RWPE2 (cell line): ENCODE results near the gene TMUB2.

Source experiments
- ATAC-seq: fragments of 200-7000 bp; cut with Tn5 transposase; 3 replicates; pipeline ENCODE4 v1.9.1; 2021; ENCODE audit warnings: low read depth
- DNase-seq: peaks from one replicate; pipeline ENCODE4 v3.0.0-alpha.2; 2020; ENCODE audit warnings: low spot score
- H3K27ac ChIP-seq: fragments of 450-650 bp; 2 replicates; pipeline ENCODE4 v1.5.1; 2017; ENCODE audit warnings: mild to moderate bottlenecking; ENCODE audit not compliant: poor library complexity, severe bottlenecking
- H3K27me3 ChIP-seq: fragments of 250-450 bp; sonication (Bioruptor Pico); 2 replicates; pipeline ENCODE4 v1.5.1; 2021; ENCODE audit warnings: mild to moderate bottlenecking, moderate library complexity; ENCODE audit not compliant: insufficient read depth, poor library complexity, severe bottlenecking
- H3K36me3 ChIP-seq: fragments of 250-450 bp; sonication (Bioruptor Pico); 2 replicates; pipeline ENCODE4 v1.5.1; 2020; ENCODE audit warnings: low read depth, mild to moderate bottlenecking, moderate library complexity
- H3K4me1 ChIP-seq: fragments of 250-450 bp; sonication (Bioruptor Pico); 2 replicates; pipeline ENCODE4 v1.5.1; 2021; ENCODE audit warnings: mild to moderate bottlenecking, moderate library complexity; ENCODE audit not compliant: insufficient read depth, poor library complexity, severe bottlenecking
- H3K4me3 ChIP-seq: fragments of 250-450 bp; sonication (Bioruptor Pico); 2 replicates; pipeline ENCODE4 v1.5.1; 2021; ENCODE audit warnings: mild to moderate bottlenecking, moderate library complexity; ENCODE audit not compliant: severe bottlenecking
- H3K9me3 ChIP-seq: fragments of 250-450 bp; sonication (Bioruptor Pico); 2 replicates; pipeline ENCODE4 v1.5.1; 2021; ENCODE audit warnings: mild to moderate bottlenecking, moderate library complexity; ENCODE audit not compliant: severe bottlenecking
- TF ChIP-seq, protein P1 (sequence below): fragments of 450-650 bp; IDR thresholded peaks from one replicate; pipeline ENCODE4 v1.5.1; 2017; ENCODE audit warnings: mild to moderate bottlenecking, moderate library complexity; ENCODE audit not compliant: poor library complexity, severe bottlenecking

TMUB2 gene

DNA sequence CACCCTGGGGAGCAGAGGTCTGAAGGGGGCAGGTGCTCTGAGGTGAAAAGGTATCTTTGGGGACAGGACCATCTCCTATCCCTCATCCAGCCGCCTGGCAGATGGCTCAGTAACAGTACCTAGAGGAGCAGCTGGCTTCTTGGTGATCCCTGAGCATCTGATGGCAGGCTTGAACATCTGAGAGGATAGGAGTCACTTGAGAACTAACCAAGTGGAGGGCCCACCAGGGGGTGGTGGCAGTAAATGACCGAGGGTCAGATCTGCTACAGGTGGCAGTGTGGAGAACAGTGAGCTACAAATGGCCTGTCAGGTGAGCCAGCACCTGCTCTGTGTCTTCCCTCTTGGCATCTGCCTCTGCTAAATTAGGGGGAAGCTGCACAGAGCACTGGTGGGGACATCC, 31.3 kb upstream of the TMUB2 start:
- H3K4me3 ChIP-seq: no peak overlapping the region
- no peak overlapping the region for H3K27ac ChIP-seq
- H3K27me3 ChIP-seq: no peaks in the 10 kb centered on the region
- TF ChIP-seq, protein P1, sequence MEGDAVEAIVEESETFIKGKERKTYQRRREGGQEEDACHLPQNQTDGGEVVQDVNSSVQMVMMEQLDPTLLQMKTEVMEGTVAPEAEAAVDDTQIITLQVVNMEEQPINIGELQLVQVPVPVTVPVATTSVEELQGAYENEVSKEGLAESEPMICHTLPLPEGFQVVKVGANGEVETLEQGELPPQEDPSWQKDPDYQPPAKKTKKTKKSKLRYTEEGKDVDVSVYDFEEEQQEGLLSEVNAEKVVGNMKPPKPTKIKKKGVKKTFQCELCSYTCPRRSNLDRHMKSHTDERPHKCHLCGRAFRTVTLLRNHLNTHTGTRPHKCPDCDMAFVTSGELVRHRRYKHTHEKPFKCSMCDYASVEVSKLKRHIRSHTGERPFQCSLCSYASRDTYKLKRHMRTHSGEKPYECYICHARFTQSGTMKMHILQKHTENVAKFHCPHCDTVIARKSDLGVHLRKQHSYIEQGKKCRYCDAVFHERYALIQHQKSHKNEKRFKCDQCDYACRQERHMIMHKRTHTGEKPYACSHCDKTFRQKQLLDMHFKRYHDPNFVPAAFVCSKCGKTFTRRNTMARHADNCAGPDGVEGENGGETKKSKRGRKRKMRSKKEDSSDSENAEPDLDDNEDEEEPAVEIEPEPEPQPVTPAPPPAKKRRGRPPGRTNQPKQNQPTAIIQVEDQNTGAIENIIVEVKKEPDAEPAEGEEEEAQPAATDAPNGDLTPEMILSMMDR: no peak
- peaks cover 8% of the 10 kb centered on the region for H3K4me1 ChIP-seq
- H3K9me3 ChIP-seq: no peaks in the 10 kb centered on the region
- ATAC-seq (no peak), DNase-seq (no peak)
- peaks cover 99% of the 10 kb centered on the region for H3K36me3 ChIP-seq

DNA sequence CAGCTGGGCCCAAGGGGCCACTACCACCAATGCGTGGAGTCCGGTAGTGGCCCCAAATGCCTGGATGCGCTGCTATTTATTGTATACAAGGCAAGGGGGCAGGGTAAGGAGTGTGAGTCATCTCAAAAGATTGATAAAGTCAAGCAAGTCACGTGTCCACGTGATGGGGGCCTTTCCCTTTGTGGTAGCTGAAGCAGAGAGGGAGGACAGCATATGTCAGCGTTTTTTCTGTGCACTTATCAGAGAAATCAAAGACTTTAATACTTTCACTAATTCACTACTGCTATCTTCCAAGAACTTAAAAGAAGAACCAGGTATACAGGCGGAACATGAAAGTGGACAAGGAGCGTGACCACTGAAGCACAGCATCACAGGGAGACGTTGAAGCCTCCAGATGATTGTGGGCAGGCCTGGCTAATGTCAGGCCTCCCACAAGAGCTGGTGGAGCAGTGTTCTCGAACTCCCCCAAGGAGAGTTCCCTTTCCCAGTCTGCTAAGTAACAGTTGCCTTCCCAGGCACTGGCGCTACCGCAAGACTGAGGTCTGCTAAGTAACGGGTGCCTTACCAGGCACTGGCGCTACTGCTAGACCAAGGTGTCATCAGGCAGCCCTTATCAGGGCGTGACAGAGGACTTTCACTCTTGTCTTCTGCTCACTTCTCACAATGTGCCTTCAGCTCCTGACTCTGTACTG, 27.1 kb upstream of the TMUB2 start:
- Histone ChIP-seq H3K36me3 (peaks cover 83% of the 10 kb centered on the region), H3K4me1 (no peaks in the 10 kb centered on the region), H3K27me3 (no peaks in the 10 kb centered on the region), H3K4me3 (no peak overlapping the region), H3K27ac (no peak overlapping the region), H3K9me3 (no peaks in the 10 kb centered on the region)
- no peak for DNase-seq
- no peak for ATAC-seq
- TF ChIP-seq, protein P1: no peak

DNA sequence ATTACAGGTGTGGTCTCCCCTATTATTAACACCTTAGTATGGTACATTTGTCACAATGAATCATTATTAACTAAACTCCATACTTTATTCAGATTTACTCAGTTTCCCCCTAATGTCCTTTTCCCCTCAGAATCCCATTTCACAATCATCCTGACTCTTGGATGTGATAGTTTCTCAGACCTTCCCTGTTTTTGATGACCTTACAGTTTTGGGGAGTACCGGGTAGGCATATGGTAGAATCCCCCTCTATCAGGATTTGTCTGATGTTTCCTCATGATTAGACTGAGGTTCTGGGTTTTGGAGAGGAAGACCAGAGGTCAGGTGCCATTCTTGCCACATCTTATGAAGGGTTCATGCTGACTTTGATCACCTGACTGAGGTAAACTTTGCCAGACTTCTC, 22.3 kb upstream of the TMUB2 start:
- ATAC-seq (no peak), DNase-seq (no peak)
- Histone ChIP-seq H3K27ac (no peak overlapping the region), H3K36me3 (peaks cover 35% of the 10 kb centered on the region), H3K9me3 (no peaks in the 10 kb centered on the region), H3K4me1 (no peaks in the 10 kb centered on the region), H3K27me3 (no peaks in the 10 kb centered on the region), H3K4me3 (no peak overlapping the region)
- TF ChIP-seq, protein P1: no peak

DNA sequence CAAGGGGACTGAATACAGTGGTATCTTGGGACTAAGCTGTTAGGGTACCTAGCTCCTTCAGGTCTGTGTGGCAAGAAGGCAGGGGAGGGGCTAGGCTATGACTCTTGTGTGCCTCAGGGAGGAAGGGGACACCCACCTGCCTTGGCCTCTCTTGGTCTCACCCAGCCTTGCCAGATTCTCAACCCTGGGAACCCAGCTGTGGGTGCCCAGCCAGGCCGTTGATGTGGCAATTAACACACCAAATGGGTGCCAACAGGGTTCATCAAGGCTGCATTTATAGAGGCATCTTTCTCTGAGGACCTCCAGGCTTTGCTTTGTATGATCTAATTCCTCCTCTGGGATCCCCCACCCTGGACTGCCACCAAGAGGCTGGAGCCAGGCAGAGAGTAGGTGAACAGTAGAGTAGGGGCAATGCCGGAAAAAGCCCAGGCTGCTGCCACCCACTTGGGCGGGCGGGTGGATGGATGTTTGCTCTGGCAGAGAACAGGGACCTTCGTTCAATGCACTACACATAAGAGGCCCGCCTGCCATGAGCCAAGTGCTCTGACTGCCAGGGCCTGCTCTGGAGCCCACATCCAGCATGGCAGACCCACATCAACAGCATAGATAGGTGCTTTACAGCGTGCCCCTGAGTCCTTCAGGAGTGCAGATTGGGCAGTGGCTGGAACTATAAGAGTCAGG, 19.5 kb upstream of the TMUB2 start:
- Histone ChIP-seq H3K4me3 (no peak overlapping the region), H3K27ac (no peak overlapping the region), H3K4me1 (no peaks in the 10 kb centered on the region), H3K27me3 (no peaks in the 10 kb centered on the region), H3K36me3 (peaks cover 7% of the 10 kb centered on the region), H3K9me3 (no peaks in the 10 kb centered on the region)
- TF ChIP-seq, protein P1: no peak
- ATAC-seq (no peak), DNase-seq (no peak)

DNA sequence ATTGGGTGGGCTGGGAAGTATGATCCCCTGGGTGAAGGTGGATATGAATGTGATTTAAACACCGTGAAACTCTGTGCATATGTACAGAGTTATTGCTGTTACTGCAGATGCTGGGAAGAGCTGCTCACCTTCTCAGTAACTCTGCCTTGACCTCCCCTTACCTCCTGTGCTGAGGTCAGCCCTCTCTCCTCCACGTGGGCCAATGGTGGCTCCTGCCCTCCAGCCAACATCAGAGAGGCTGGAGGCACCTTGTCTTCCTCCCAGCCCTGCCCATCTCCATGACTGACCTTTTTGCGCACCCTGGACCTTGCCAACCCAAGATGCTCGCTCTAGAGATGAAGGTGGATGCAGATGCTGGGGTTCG, 16.7 kb upstream of the TMUB2 start:
- H3K4me1 ChIP-seq: no peaks in the 10 kb centered on the region
- H3K27ac ChIP-seq: no peak overlapping the region
- H3K27me3 ChIP-seq: no peaks in the 10 kb centered on the region
- TF ChIP-seq, protein P1: no peak
- no peak for DNase-seq
- no peak overlapping the region for H3K4me3 ChIP-seq
- no peaks in the 10 kb centered on the region for H3K9me3 ChIP-seq
- ATAC-seq: no peak
- H3K36me3 ChIP-seq: no peaks in the 10 kb centered on the region
